Measurements from ENCODE around the gene CHSY1. TPM values are rescaled to one million over a fixed set of nuclear protein-coding genes. Genes with fewer than 3 reads are reported as not detected.

CHSY1 gene
- total RNA-seq, 2 experiments from 2014 or later = 34.8 to 36.3 TPM

DNA sequence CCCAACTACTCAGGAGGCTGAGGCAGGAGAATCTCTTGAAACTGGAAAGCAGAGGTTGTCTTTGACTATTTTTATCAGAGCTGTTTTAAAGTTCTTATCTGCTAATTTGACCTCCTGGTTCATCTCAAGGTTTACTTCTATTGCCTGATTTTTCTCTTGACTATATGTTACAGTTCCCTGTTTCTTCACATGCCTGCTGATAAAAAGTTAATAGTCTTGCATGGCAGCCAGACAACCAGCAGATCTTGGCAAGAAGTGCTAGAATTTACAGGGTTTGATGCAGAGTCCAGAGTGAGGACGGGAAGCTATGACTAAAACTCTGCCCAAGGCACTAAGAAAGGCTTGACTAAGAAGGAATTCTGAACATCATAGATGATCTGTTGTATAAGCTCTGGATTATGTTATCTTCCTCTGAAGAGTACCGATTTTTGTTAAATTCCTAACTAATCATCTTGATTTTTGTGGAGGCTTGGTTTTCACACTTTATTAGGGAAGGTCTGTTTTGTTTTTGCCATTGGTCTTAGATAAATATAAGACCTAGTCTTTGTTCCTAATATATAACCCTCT, 85.9 kb downstream of the CHSY1 start:
- DNase-seq = no peak
- Mint-ChIP-seq H3K9me3 (peaks cover 39% of the 10 kb centered on the region), H3K4me1 (ENCODE audit: low read depth) (peaks cover 31% of the 10 kb centered on the region), H3K36me3 (peaks cover 26% of the 10 kb centered on the region), H3K4me3 (no peak overlapping the region), H3K27ac (no peak overlapping the region), H3K27me3 (no peaks in the 10 kb centered on the region)
- intact Hi-C loops (cut with micrococcal nuclease) = no loop called here
- CTCF ChIA-PET = no interaction called here
- POLR2A ChIA-PET = no interaction called here

DNA sequence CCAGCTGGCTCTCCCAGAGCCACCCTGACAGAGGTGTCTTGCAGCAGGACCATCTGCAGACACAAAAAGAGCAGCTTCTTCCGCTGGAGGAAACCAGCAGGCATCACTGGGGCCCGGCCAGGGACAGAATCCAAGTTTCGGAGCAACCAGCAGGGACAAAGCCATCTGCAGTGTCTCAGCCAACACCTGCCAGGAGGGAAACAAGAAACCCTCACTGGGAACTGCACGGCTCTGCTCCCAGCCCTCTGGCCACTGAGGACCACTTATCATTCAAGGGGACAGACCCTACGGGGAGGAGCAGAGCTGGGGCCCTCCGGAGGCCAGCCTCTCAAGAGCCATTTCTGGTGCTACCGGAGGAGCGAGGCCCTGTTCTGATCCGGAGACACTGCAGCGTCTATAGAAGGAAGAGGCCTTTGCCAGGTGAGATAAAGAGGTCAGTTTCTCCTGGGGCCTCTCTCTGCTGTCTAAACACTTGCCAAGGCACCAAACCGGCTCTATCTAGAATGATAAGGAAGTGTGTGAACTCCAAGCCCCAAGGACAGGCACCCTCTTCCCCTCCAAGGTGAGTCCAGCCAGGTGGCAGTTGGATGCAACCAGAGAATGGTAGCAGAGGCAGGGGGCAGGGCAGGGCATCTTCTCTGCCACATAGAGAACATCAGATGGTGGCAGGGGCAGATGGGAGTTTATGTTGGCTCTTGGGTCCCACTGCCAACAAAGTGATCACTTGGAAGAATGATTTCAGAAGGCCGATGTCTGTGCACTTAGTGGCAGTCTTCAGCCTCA, 89.0 kb downstream of the CHSY1 start:
- Mint-ChIP-seq H3K36me3 (peaks cover 26% of the 10 kb centered on the region), H3K4me3 (no peak overlapping the region), H3K4me1 (ENCODE audit: low read depth) (peaks cover 41% of the 10 kb centered on the region), H3K27ac (no peak overlapping the region), H3K27me3 (no peaks in the 10 kb centered on the region), H3K9me3 (peaks cover 39% of the 10 kb centered on the region)
- intact Hi-C loops (cut with micrococcal nuclease) = no loop called here
- DNase-seq = no peak
- ChIA-PET CTCF (no interaction called here), POLR2A (no interaction called here)

DNA sequence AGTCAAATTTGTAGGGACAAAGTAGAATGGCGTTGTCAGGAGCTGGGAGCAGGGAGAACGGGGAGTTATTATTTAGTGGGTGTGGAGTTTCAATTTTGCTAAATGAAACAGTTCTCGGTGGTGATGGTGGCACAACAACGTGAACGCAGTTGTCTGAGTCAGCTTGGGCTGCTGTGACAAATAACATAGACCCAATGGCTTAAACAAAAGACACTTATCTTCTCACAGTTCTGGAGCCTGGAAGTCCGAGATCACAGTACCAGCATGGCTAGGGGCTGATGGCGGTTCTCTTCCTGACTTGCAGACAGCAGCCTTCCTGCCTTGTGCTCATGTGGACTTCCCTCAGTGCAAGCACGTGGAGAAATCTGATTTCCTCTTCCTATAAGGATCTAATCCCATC, 90.2 kb downstream of the CHSY1 start:
- intact Hi-C loops (cut with micrococcal nuclease) = loop anchor here (1.0 to 2.0 kb wide), 6 partner anchors 27 to 89 kb away; no protein-coding TSS in a partner anchor
- H3K27me3 Mint-ChIP-seq = no peaks in the 10 kb centered on the region
- ChIA-PET POLR2A (no interaction called here), CTCF (no interaction called here)
- peak overlapping the region; percentile 75 for H3K27ac Mint-ChIP-seq
- peaks cover 20% of the 10 kb centered on the region for H3K36me3 Mint-ChIP-seq
- H3K4me1 Mint-ChIP-seq (ENCODE audit: low read depth) = peaks cover 33% of the 10 kb centered on the region
- H3K9me3 Mint-ChIP-seq = peaks cover 31% of the 10 kb centered on the region
- peak overlapping the region; percentile 4 for H3K4me3 Mint-ChIP-seq
- DNase-seq = peak; percentile 73

DNA sequence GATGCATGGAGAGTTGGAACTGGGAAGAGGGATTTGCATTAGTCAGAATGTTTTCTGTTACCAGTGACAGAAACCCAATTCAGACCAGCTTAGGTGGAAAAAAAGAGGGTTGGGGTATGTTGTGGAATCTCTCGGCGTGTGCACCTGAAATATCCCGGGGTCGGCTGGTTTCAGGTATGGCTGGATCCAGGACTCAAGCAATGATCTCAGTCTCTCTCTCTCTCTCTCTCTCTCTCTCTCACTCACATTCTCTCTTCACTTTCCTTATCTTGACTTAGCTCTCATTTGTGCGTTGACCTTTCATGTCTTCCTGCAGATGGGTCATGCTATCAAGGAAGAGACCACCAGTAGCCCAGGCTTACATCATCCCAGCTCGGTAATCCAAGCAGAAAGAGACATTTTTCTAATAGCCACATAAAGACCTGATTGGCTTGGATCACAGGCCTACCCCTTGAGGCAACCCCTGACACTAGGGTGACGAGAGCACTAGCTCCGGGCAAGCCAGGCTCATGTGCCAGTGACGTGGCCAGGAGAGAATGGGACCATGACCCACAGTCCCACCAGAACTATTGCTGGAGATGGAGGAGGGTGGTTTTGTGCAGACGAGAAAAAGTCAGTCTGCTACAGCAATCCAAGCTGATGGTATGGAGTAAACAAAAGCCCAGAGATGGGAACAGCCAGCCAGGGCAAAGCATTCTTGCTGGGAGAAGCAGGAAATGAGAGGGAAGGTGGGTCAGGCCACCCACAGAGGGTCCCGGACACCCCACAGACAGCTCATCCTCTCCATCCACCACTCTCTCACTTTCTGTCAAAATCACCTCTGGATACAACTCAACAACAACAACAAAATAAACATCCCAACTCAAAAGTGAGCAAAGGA, 91.7 kb downstream of the CHSY1 start:
- intact Hi-C loops (cut with micrococcal nuclease) = loop anchor here (2.0 kb wide), 1 partner anchor 91 kb away; no protein-coding TSS in a partner anchor
- POLR2A ChIA-PET = interaction anchor here (0.9 to 1.4 kb wide), 3 partner anchors 7 to 91 kb away, joined by 3 to 4 read pairs (median 3); no protein-coding TSS in a partner anchor
- Mint-ChIP-seq H3K4me1 (ENCODE audit: low read depth) (peaks cover 33% of the 10 kb centered on the region), H3K36me3 (peaks cover 9% of the 10 kb centered on the region), H3K4me3 (no peak overlapping the region), H3K27me3 (no peaks in the 10 kb centered on the region), H3K9me3 (peaks cover 16% of the 10 kb centered on the region), H3K27ac (no peak overlapping the region)
- DNase-seq = no peak
- CTCF ChIA-PET = interaction anchor here (1.0 to 2.7 kb wide), 2 partner anchors 70 to 98 kb away, joined by 4 to 6 read pairs; no protein-coding TSS in a partner anchor

DNA sequence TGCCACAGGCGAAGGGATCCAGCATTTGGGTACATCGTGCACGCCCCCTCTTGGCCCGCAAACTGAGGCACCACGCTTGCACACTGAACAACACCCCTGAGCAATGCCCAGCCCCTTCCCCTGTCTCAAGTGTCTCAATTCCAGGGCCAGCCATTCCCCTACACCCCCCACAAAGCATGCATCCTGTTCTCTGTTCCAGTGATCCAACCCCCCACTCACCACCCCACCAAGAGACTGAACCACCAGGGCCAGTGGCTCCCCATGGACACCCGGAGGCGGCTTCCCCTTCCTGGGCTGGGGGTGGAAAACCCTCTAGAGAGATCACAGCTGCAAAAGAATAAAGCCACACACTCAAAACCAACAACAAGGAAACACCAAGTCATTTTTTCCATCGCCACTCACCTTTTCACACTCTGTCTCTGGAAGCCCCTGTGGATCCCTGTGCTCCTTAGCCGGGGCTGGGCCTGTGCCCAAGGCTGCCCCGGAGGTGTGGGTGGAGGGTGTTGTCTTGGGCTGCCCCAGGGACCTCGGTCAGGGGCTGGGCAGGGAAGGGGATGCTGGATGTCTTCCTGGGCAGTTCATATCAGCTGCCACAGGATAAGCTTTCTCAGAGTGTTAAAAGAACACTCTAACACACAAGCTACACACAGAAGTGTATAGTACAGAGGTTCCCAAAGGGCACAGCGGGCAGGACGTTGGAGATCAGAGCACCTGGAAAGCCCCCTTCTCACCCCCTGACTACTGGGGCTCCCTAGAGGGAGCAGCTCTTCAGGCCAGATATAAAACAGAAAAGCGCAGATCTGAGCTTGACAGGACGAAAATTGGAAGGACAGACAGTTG, 92.5 kb downstream of the CHSY1 start:
- no peak overlapping the region for H3K4me3 Mint-ChIP-seq
- CTCF ChIA-PET = interaction anchor here (1.0 to 2.7 kb wide), 3 partner anchors 69 to 99 kb away, joined by 4 to 6 read pairs (median 4); partner anchors contain the start of gene CHSY1

DNA sequence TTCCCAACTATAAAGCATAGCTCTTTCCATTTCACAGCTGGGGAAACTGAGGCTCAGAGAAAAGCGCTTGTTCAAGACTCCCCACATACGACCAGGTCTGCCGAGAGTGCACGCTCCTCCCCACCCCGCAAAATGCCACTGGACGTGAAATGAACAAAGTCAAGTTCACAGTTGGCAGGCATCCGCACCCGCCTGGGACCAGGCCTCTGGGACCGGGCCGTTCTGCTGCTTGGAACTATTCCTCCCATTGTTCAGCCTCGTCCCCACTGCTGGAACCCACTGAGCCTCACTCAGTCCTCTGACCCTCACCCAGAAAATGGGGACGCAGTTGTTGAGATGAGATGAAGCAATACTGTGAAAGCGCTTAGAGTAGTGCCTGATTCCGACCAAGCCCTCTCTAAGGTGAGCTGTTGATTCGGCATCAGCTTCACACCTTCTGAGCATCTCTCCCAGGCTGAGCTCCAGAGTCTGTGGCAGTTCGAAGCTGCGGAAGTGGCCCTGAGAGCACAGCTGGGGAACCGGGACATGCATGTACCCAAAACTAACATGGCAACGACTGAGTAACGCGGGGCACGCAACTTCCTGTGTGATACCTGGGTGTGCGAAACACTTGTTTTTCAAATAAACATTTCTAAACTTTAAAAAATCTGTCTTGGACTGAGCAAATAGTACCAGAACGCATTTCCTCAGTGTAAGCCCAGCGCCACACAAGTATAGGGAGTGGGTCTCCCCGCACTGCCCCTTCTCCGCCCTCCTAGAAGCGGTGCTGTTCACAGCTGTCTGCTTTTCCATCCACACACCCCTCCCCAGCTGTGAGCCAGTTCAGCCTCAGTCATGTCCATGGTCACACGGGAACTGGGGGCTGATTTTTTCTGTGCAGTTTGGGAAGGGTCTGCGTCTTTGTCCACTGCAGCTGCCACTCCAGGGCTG, 93.4 kb downstream of the CHSY1 start:
- Mint-ChIP-seq H3K27ac (no peak overlapping the region), H3K4me1 (ENCODE audit: low read depth) (peaks cover 33% of the 10 kb centered on the region), H3K27me3 (no peaks in the 10 kb centered on the region), H3K4me3 (no peak overlapping the region), H3K36me3 (no peaks in the 10 kb centered on the region), H3K9me3 (peaks cover under 1% of the 10 kb centered on the region)
- CTCF ChIA-PET = interaction anchor here (1.3 to 2.7 kb wide), 2 partner anchors 69 to 94 kb away, joined by 4 to 6 read pairs; partner anchors contain the start of gene CHSY1
- DNase-seq = no peak
- intact Hi-C loops (cut with micrococcal nuclease) = no loop called here
- POLR2A ChIA-PET = interaction anchor here (1.2 kb wide), 1 partner anchor 9 kb away, joined by 4 read pairs; no protein-coding TSS in a partner anchor

More for the DNA sequence above, 92.5 kb downstream of the CHSY1 start:
- intact Hi-C loops (cut with micrococcal nuclease) = no loop called here
- peak overlapping the region; percentile 59 for H3K27ac Mint-ChIP-seq
- POLR2A ChIA-PET = interaction anchor here (0.9 to 1.4 kb wide), 3 partner anchors 8 to 92 kb away, joined by 3 to 4 read pairs (median 3); no protein-coding TSS in a partner anchor
- peaks cover 4% of the 10 kb centered on the region for H3K36me3 Mint-ChIP-seq
- peaks cover 33% of the 10 kb centered on the region for H3K4me1 Mint-ChIP-seq (ENCODE audit: low read depth)
- H3K27me3 Mint-ChIP-seq = no peaks in the 10 kb centered on the region
- DNase-seq = peak; percentile 67
- peaks cover 9% of the 10 kb centered on the region for H3K9me3 Mint-ChIP-seq

DNA sequence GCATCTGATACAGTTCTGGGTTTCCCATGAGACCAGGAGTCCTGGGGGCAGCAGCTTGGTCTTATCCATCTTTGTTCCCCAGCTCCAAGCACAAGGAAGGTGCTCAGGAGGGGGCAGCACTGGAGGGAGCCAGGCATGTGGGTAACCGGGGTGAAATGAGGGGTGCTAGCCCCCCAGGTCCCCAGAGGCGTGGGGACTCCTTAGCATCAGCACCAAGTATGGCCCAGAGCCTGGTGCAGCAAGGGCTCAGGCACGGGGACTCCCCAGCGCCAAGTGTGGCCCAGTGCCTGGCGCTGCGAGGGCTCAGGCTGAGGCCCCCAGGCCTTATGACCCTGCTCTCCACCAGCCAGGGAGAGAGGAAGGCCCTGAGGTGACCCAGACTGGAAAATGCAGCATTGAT, 94.1 kb downstream of the CHSY1 start:
- no peaks in the 10 kb centered on the region for H3K36me3 Mint-ChIP-seq
- no peaks in the 10 kb centered on the region for H3K27me3 Mint-ChIP-seq
- intact Hi-C loops (cut with micrococcal nuclease) = no loop called here
- H3K4me1 Mint-ChIP-seq (ENCODE audit: low read depth) = peaks cover 33% of the 10 kb centered on the region
- no peak overlapping the region for H3K4me3 Mint-ChIP-seq
- no peaks in the 10 kb centered on the region for H3K9me3 Mint-ChIP-seq
- ChIA-PET CTCF (interaction anchor here (2.7 kb wide), 1 partner anchor 68 kb away, joined by 6 read pairs; no protein-coding TSS in a partner anchor), POLR2A (no interaction called here)
- H3K27ac Mint-ChIP-seq = no peak overlapping the region
- no peak for DNase-seq

DNA sequence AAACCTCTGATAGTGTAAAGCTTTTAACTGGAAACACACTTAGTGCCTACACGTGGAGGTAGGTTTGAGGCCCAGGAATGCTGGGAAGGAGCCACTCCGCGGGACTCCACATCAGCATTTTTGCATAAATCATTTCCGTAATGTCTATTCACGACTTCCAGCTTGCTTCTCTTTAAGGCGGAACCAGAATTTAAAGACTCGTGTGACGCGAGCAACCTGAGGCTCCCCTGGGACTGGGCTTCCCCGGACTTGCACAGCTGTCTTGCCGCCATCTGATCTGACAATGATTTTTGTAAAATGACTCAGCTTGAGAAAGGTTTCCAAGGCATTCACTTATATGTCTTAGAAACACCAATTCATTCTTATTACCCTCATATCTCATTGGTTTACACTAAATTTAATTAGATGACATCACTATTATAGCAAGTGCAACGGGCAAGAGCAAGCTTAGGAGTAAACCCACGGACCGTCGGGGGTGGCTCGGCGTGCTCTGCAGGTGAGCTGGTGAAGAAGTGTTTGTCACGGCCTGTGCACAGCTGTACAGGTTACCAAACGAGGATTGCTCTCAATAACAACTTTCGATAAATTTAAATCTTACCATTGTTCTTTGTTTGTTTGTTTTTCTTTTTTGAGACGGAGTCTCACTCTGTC, 95.2 kb downstream of the CHSY1 start:
- ChIA-PET CTCF (interaction anchor here (1.1 kb wide), 1 partner anchor 68 kb away, joined by 3 read pairs; no protein-coding TSS in a partner anchor), POLR2A (no interaction called here)
- peaks cover 26% of the 10 kb centered on the region for H3K4me1 Mint-ChIP-seq (ENCODE audit: low read depth)
- no peaks in the 10 kb centered on the region for H3K9me3 Mint-ChIP-seq
- no peaks in the 10 kb centered on the region for H3K27me3 Mint-ChIP-seq
- no peak overlapping the region for H3K27ac Mint-ChIP-seq
- intact Hi-C loops (cut with micrococcal nuclease) = no loop called here
- H3K36me3 Mint-ChIP-seq = no peaks in the 10 kb centered on the region
- H3K4me3 Mint-ChIP-seq = no peak overlapping the region
- no peak for DNase-seq

DNA sequence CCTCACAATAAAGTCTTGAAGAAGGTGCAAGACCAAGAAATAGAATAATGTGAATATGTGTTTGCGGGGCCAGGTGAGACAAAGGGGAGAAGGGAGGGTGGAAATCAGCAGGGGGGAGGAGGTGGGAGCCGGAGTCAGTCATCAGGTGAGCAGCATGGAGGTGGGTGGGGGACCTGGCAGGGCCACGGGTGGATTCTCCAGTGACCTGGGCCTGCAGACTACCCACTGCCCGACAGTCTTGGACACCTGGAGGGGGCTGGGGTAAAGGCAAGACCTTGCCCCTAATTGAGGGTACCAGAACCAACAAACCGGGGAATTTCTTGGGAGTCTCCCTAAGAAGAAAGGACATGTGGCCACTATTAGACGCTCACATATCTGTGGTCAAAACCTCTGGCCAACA, 95.8 kb downstream of the CHSY1 start:
- H3K27ac Mint-ChIP-seq = no peak overlapping the region
- H3K27me3 Mint-ChIP-seq = no peaks in the 10 kb centered on the region
- H3K9me3 Mint-ChIP-seq = no peaks in the 10 kb centered on the region
- intact Hi-C loops (cut with micrococcal nuclease) = no loop called here
- no peaks in the 10 kb centered on the region for H3K36me3 Mint-ChIP-seq
- ChIA-PET POLR2A (no interaction called here), CTCF (interaction anchor here (1.1 kb wide), 1 partner anchor 68 kb away, joined by 3 read pairs; no protein-coding TSS in a partner anchor)
- DNase-seq = no peak
- peaks cover 27% of the 10 kb centered on the region for H3K4me1 Mint-ChIP-seq (ENCODE audit: low read depth)
- H3K4me3 Mint-ChIP-seq = no peak overlapping the region

Data from activated CD4-positive, alpha-beta memory T cell treated with anti-CD3 and anti-CD28 coated beads for 36 hours (primary cell).